ENCODE results near the gene PRICKLE2. TPM values are rescaled to one million over a fixed set of nuclear protein-coding genes. Genes with fewer than 3 reads are reported as not detected.

PRICKLE2 gene, protein sequence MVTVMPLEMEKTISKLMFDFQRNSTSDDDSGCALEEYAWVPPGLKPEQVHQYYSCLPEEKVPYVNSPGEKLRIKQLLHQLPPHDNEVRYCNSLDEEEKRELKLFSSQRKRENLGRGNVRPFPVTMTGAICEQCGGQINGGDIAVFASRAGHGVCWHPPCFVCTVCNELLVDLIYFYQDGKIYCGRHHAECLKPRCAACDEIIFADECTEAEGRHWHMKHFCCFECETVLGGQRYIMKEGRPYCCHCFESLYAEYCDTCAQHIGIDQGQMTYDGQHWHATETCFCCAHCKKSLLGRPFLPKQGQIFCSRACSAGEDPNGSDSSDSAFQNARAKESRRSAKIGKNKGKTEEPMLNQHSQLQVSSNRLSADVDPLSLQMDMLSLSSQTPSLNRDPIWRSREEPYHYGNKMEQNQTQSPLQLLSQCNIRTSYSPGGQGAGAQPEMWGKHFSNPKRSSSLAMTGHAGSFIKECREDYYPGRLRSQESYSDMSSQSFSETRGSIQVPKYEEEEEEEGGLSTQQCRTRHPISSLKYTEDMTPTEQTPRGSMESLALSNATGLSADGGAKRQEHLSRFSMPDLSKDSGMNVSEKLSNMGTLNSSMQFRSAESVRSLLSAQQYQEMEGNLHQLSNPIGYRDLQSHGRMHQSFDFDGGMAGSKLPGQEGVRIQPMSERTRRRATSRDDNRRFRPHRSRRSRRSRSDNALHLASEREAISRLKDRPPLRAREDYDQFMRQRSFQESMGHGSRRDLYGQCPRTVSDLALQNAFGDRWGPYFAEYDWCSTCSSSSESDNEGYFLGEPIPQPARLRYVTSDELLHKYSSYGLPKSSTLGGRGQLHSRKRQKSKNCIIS
- total RNA-seq (2014; rRNA removed; shearing (Covaris generic)) = not detected in 2 replicates
- polyA plus RNA-seq (2014; cell fraction: nucleus; rRNA removed) = not detected in 2 replicates

DNA sequence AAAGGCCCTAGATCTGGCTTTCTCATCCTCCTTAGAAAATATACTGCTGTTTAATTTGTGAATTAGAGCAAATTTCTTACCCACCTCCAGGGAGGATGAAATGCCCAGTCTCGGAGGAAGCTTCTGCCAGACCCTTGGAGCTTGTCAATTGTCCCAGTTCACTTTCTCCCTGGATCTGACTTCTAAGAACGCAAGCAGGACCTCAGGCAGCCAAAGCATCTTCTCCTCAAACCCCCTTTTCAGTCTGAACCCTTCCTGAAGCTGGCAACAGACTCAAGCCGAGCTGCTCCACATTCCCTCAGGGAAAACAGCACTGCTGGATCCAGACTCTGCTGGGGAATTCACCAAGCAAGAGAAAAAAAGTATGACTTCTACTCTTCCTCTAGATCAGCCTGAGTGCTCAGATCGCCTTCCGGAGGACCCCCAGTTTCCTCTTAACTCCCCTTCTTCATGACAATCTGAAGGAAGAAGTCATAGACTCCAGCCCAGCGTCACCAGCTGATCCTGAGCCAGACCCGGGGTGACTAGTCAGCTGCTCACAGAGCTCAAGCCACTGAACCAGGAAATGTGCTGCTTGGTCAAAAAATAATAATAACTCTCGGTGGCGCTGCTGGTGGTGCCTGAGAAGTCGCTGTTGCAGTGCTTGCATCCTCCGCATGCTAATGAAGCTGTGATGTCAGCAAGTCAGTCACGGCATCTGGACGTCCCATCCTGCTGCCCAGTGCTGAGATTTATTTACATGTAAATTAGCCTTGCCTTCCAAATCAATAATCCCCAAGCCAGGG, at the start of gene PRICKLE2:
Gene PRICKLE2 (minus strand): TSS at position 641 of the 785 bp plus-strand sequence. CDS start 26,539 bp downstream, outside the sequence.
- no peak for DNase-seq (ENCODE audit: extremely low read depth, low read depth)

DNA sequence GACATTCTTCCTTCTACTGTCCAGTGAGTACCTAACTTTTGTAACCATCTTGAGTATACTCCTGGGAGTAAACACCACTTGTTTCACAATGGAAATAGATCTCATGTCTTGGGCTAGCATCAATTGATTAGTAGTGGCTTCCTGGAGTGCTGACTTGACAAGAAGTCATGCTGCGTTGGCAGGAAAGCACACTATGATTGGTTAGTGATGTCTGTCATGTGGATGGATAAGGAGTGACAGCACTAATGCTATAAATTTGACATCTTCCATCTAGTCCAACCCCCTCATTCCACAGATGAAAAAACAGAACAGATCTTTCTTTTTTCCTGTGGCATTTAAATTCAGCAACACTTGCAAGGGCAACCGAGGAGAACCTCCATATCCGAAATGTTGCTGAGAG, 47.6 kb upstream of the PRICKLE2 start:
- DNase-seq (ENCODE audit: extremely low read depth, low read depth) = no peak

DNA sequence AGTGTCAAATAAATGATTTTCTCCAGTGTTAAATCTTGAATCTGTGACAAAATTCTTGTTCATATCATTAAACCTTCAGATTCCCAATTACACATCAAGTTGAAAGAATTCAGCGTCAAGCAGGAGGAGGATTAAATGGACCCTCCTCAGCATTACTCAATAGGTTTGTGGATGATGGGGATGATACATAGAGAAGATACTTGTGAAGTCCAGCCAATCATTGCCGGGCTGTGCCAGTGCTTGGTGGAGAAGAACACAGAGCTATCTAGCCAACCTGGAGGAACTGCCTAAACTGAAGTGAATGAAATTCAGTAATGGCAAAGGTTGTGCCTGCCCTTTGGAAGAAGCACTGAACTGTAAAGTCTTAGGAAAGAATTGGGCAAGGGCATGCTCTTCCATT, 47.0 kb upstream of the PRICKLE2 start:
- DNase-seq (ENCODE audit: extremely low read depth, low read depth) = no peak

DNA sequence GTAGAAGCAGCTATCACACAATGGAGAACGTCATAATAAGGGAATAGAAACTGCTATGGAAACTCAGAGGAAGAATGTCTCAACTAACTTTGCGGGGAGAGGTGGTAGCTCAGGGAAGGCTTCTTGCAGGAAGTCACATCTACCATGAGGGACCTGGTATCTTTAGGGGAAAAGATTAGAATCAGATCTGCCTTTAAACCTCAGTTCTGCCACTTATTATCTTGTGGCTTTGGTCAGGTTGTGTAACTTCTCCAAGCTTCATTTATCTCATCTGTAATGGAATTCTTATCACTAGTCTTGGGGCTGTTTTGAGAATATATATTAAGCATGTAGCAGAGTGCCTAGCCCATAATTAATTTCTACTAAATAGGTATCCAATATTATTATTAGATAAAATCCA, 46.4 kb upstream of the PRICKLE2 start:
- no peak for DNase-seq (ENCODE audit: extremely low read depth, low read depth)

DNA sequence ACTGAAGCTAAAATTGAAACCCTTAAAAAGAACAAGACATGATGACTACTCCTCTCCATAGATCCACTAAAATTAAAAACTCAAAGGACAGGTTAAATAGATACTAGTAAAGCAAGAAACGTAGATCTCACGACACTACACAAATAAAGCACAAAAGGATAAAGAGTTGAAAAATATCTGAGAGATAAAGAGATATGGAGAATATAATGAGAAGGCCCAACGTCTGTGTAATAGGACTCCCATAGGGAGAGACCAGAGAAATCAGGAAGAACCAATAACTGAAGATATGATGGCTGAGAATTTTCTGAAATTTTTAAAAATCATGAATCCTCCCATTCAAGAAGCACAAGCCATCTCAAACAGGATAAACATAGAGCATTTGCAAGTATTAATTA, 45.6 kb upstream of the PRICKLE2 start:
- DNase-seq (ENCODE audit: extremely low read depth, low read depth) = no peak

DNA sequence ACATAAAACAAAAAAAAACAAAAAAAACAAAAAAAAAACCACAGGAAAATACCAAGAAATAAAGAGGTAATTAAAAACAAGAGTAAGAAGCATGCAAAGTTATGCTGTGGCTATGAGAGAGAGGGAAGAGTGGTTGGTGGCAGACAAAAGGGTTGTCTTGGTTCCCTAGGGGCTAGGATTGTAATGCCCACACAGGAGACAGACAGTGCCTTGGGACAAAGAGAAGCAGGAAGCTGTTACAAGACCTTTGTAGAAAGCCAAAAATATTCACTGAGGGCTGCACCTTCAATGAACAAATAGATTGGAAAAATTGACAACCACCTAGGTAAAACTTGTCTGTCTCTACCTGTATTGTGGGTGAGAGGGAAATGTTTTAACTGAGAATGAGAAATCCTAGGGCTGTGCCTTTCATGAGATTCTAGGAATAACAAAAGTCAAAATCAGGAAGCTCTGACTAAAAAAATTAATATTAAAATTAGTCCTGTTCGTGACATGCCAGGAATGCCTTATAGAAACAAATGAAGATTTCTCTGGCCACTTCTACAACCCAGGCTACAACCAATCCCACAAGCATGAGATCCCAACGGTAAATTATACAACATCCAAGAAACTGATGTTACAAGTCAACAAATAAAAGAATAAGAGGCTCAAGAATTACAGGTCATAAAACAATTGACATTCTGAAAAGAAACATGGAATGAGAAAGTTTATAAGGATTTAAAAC, 45.0 kb upstream of the PRICKLE2 start:
- DNase-seq (ENCODE audit: extremely low read depth, low read depth) = no peak

DNA sequence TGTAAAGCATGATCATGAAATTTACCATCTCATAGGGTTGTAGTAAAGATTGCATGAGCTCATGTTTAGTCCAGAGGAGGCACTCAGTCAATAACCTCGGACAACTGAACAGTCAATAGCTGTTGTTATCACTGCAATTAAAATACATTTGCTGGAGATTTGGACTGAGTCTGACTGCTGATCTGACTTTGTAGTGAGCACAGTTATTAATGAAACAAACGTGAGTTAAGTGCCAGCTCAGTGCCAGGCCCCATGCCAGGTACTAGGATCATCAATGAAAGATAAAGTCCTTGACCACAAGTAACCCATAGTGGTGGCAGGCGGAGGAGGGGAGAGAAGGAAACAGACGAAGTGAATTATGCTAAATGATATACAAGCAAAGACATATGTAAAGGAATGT, 43.7 kb upstream of the PRICKLE2 start:
- DNase-seq (ENCODE audit: extremely low read depth, low read depth) = no peak

DNA sequence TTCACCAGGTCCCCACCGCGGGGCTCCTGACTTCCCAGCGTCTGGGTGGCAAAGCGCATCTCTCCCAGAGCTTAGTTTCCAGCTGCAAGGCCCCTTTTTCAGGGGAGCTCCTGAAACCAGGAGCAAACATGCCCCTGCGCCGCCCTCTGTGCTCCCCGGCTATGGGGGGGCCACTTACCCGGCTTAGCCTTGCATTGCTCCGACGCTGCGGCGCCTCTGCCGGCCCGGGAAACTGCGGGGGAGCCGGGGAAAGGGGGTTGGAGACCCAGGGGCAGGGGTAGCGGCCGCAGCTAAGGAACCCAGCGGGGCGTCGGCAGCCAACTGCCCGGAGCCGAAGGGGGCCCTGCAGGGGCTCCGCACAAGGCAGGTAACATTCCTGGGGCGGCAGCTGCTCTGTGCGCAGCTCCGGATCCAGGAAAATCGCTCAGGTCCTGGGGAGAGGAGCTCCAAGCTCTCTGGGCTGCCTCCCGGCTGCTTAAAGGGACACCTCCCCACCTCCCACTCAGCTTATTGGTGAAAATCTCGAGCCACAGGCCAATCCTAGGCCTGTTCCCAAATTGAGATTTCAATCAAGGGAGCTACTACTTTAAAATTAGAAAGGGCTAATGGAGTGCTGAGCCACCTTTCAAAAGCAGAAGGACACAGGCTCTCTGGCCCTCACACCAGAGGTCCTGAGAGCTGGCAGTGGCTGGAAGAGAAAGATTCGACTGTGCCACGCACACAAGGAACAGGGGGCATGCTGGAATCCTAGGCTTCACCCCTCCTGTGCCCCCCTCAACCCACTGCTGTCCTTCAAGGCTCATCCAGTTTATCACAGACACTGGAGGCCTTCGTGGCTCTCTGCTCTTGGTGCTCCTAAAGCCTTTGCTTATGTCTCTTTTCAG, 42.7 kb upstream of the PRICKLE2 start:
- no peak for DNase-seq (ENCODE audit: extremely low read depth, low read depth)

DNA sequence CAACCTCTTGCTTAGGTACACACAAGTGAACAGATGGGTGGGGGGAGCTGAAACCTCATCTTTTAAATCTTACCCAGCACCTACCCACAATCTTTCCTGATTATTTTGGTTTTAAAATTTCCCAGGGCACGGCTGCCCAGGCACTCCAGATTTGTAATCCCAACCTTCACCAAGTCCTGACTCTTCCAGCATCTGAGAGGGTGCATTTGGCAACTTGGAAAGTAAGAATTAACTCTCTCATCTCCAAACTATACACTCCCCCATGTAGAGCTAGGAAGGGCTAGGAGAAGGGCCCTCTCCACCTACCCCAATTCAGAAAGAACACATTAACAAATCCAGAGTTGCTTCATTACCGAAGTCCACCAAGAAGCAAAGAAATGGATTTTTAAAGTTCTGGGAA, 41.7 kb upstream of the PRICKLE2 start:
- no peak for DNase-seq (ENCODE audit: extremely low read depth, low read depth)

DNA sequence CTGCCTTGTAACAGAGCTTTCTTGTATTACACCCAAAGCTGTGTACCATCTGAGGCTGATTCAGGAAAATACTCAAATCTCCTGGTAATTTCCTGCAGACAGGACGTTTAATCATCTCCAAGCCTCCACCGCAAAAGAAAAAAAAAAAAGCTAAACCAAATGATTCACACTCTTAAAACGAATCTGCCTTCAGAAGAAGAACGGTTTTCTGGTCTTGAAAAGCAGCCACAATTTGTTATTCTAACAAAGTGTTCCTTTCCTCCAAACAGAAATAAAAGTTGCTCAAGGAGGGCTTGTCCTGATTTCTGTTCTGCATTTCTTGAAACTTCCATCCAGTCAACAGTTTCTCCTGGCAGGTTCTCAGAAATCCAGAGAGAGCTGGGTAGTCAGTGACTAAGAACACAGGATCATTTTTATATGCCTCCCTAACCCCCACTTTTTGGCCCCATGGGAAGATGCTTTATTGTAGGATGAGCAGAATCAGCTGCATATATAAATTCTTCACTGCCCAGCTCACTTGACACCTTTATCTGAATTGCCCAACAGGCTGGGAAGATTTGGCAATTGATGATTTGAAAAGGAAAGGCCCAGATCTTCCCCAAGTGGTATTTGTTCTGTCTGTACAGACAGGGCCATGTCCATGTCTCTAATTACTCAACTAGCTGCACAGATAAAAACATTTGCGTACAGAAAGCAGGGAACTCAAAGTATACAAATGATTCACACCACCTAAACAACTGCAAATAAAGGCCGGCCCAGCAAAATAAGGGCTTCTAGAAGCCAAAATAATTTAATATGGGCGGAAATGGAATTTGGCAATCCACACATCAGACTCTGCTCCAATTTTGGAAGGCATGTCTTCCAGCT, 41.0 kb upstream of the PRICKLE2 start:
- no peak for DNase-seq (ENCODE audit: extremely low read depth, low read depth)

DNA sequence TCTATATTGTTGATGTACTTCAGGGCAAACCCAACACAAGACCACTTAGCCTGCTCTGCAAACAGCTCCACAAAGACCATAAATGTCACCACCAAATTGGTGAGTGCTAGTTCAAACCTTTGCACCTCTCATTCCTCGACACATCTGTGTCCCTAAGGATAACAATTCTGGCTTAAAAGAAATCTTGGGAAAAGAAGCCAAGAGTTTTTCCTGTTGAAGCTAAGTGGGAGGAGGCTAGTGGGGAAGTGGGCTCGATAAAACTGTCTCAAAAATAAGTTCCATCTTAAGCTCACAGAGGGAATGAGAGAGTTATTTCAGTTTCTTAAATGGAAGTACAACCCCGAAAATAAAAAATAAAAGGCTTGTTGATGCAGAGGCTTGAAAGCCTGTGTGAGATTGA, 40.4 kb upstream of the PRICKLE2 start:
- no peak for DNase-seq (ENCODE audit: extremely low read depth, low read depth)

DNA sequence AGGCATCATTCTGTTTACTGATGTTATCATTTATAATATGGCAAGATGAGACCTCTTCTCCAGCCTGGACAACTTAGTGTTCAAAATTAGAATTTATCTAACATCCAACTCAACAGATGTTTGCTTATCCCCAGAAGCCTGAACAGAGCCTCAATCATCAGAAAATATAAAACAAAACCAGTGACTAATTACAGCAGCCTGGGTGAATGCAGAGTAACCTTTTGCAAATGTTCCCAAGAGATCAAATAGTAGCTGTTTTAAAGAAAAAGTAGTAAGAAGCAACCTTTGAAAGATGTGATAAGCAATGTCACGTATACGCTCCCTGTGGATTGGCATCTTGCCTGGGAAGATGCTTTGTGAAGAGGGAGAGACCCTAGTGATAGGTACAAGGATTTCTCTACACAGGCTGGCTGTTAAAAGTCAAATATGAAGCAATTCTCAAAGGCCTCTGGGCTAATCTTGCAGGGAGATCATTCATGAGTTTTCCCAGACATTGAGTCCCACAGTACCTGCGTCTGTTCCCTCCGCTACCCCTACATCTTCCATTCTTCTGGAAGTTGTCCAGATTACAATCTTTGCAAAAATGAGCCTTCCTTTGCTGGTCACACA, 39.3 kb upstream of the PRICKLE2 start:
- DNase-seq (ENCODE audit: extremely low read depth, low read depth) = no peak

DNA sequence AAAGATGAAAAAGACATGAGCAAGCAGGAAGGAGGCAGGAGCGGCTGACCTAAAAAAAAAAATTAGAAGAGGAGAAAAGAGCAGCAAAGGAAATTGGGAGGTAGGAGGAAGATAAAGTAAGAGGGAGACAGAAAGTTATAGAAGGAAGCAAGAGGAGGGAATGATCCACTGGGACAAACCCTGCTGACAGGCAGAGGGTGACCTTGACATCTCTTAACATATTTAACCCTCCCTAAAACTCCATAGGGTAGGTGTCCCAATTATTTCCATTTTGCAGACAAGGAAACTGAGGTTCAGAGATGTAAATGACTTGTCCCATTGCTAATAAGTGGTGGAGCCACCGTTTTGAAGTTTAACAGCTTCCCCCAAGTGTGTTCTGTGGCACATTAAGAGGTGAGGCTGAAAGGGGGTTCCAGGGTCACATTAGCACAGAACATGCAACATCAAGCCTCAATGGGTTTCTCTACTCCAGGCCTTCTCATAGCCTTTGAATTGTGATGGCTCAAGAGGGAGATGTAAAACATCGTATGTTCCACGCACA, 37.4 kb upstream of the PRICKLE2 start:
- no peak for DNase-seq (ENCODE audit: extremely low read depth, low read depth)

DNA sequence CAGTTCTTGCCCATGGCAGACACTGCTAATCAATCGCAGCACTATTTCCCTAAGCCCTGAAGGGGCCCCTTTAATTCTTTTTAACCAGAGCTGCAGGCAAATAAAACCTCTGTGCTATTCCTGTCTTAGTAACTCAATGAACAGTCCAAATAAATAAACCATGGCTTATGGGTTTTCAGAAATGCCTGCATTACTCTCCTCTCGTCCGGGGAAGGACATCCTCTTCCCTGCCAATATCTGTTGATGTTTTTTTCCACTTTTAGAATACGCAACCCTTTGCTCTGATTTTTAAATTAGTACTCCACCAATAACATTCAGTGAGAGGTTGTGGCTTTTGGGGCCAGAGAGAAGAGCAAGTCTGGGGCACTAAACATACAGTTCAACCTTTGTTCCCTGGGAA, 35.2 kb upstream of the PRICKLE2 start:
- no peak for DNase-seq (ENCODE audit: extremely low read depth, low read depth)

DNA sequence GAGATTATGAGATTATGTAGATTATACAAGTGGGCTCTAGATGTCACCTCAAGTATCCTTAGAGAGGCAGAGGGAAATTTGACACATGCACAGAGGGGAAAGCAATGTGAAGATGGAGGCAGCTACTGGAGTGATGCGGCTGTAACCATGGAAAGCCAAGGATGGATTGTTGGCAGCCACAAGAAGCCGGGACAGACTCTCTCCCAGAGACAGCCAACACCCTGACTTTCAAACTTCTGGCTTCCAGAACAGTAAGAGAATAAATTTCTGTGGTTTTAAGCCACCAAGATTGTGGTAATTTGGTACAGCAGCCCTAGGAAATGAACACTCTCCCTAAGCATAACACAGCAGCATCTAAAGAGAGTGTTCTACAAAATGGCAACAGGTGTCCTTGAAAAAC, 34.4 kb upstream of the PRICKLE2 start:
- DNase-seq (ENCODE audit: extremely low read depth, low read depth) = no peak

DNA sequence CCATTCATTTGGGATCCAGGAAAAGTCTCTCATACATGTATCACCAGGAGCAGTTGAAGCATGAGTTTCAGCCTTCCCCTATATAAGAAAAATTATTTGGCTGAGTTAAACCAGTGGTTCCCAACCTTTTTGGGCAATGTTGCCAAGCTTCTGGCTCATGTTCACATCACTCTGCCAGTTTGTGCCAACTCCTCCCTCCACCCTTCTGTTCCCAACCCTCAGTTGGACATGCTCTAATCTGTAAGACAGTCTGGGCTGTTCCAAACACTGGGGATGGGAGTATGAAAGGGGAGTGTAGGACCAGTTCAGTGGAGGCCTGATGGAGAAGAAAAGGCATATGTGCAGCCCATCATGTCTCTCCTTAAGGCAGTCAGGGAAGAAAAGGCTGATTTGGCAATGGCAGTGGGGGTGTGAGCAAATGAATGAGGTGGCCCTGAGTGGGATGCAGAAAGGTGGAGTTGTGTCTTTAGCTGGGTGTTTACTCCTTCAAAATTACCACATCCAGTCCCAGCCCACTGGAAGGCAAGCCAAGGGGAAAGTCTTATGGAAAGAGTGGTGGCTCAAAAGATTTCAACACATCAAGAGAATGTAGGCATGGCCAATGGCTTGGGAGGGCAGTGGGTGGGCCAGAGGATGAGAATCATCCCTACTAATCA, 32.0 kb upstream of the PRICKLE2 start:
- DNase-seq (ENCODE audit: extremely low read depth, low read depth) = no peak

DNA sequence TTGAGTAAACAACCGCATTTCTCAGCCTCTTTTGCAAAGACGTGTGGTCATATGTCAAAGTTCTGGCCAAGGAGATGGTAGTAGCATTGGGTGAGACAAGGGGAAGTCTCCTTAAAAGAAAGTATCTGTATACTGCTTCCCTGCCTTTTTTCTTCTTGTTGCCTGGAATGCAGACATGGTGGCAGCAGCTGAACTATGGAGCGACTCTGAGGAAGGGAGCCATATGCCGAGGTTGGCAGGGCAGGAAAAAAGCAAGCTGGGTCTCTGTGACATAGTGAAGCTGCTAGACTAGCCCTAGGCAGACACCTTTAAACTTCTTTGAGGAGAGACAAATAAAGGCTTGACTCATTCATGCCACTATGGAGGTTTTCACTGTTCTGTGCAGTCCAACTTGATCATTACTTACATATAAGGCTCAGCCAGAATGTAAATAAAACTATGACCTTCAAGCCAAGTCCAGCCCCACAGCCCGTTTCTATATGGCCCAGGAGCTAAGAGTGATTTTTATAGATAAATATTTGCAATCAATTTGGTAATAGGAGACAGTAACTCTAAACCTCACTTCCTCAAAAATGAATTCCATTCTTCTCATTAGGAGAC, 30.6 kb upstream of the PRICKLE2 start:
- no peak for DNase-seq (ENCODE audit: extremely low read depth, low read depth)

Data from NCI-H460 (cell line).